ENCODE data around the gene C1QC.

C1QC gene

DNA sequence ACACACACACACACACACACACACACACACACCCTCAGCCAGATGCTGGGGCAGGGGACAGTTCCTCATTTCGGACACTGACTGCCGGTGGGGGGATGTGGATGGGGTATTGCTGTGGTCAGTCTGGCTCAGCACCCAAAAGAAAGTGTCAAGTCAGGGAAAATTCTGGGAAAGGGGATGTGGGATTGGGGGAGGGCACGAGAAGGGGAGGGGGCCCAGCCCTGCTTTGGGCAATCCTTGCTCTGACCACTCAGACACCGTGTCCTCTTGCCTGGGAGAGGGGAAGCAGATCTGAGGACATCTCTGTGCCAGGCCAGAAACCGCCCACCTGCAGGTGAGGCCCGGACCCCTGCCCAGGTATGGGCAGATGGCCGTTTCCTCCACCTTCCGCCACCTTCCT lies at the start of gene C1QC:
C1QC (plus strand) TSS at position 253 of the 400 bp plus-strand sequence. CDS start 391 bp downstream, outside the sequence.
- peaks cover 4% of the 10 kb centered on the region; the same call in 1 of the 2 replicates for H3K4me1 ChIP-seq (ENCODE audit: insufficient read depth, low read length)
- no peaks in the 10 kb centered on the region for H3K9me3 ChIP-seq (ENCODE audit: control insufficient read depth, insufficient read depth, low read length)
- no peak within 1 kb of the TSS for H3K9ac ChIP-seq (ENCODE audit: low read depth, low read length)
- no peaks in the 10 kb centered on the region for H3K36me3 ChIP-seq (ENCODE audit: insufficient read depth, low read length)

DNA sequence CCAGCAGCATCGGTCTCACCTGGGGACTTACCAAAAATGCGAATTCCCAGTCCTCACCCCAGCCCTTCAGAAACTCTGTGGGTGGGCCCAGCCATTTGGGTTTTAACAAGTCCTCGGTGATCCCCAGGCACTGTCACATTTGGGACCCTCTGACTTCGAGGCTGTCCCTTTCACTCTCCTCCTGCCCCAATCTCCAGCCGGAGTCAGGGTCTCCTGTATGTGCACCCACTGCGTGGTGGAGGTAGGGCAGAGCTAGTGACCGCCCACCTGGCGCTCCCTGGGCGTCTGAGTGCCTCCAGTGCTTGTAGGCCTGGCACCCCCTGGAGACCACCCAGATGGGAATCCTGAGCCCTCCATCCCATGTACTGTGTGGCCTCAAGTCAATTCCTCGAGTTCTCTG lies 49.0 kb upstream of the C1QC start:
- Histone ChIP-seq H3K9ac (ENCODE audit: low read depth, low read length) (no peak overlapping the region), H3K36me3 (ENCODE audit: insufficient read depth, low read length) (no peaks in the 10 kb centered on the region)

DNA sequence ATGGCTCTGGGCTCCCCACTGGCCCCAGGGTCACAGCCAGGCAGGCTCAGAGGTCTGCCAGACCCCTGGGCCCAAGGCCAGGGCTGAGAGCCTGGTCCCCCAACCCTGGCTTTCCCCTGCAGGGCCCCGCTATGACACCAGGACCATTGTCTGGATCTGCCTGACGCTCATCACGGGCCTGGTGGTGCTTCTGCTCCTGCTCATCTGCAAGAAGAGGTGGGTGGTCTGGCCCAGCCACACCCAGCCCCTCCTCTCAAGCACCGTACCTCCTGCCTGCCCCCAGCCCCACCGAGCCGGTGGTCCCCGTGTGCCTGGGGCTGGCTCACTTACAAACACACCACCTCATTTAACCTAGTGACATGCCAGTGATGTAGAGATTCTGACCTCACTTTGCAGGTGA lies 48.3 kb upstream of the C1QC start:
- 0 out of 2 replicates have a peak, but pooled peaks cover 5% of the 10 kb centered on the region for H3K4me1 ChIP-seq (ENCODE audit: insufficient read depth, low read length)
- H3K9ac ChIP-seq (ENCODE audit: low read depth, low read length) = no peak overlapping the region
- no peaks in the 10 kb centered on the region for H3K36me3 ChIP-seq (ENCODE audit: insufficient read depth, low read length)
- no peaks in the 10 kb centered on the region for H3K9me3 ChIP-seq (ENCODE audit: control insufficient read depth, insufficient read depth, low read length)

More for the DNA sequence above, 49.0 kb upstream of the C1QC start:
- Histone ChIP-seq H3K9me3 (ENCODE audit: control insufficient read depth, insufficient read depth, low read length) (no peaks in the 10 kb centered on the region), H3K4me1 (ENCODE audit: insufficient read depth, low read length) (0 out of 2 replicates have a peak, but pooled peaks cover 5% of the 10 kb centered on the region)

DNA sequence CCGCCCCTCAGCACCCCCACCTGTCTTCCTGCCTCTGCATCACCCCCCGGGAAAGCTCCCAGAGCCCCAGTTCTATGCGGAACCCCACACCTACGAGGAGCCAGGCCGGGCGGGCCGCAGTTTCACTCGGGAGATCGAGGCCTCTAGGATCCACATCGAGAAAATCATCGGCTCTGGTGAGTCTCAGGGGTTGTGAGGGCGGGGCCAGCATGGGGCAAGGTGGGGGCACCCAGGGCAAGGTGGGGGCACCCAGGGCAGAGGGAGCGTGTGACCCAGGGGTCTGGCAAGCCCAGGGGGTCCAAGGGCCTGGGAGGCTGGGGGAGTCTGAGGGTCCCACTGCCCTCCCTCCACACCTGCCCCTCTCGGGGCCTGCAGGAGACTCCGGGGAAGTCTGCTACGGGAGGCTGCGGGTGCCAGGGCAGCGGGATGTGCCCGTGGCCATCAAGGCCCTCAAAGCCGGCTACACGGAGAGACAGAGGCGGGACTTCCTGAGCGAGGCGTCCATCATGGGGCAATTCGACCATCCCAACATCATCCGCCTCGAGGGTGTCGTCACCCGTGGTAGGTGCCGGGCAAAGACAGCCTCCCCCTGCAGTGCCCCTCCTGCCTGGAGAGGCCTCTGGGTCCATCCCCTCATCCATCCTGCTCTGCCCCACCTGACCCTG lies 46.0 kb upstream of the C1QC start:
- Histone ChIP-seq H3K9ac (ENCODE audit: low read depth, low read length) (no peak overlapping the region), H3K9me3 (ENCODE audit: control insufficient read depth, insufficient read depth, low read length) (no peaks in the 10 kb centered on the region), H3K4me1 (ENCODE audit: insufficient read depth, low read length) (no peaks in the 10 kb centered on the region), H3K36me3 (ENCODE audit: insufficient read depth, low read length) (no peaks in the 10 kb centered on the region)

DNA sequence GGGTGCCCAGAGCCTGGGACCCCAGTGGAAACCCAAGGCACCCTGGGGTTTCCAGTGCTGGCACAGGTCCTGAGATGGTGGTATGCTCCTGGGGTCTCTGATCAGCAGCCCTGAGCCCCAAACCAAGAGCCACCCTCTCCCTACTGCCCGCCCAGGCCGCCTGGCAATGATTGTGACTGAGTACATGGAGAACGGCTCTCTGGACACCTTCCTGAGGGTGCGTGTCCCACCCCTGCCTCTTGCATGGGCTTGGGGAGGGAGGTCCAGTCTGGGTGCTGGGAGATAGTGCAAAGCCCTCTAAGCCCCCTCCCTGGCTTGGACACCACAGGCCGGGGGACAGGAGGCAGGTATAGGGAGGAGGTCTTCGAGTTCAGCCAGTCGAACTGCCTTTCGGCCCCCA lies 45.4 kb upstream of the C1QC start:
- Histone ChIP-seq H3K36me3 (ENCODE audit: insufficient read depth, low read length) (no peaks in the 10 kb centered on the region), H3K9me3 (ENCODE audit: control insufficient read depth, insufficient read depth, low read length) (no peaks in the 10 kb centered on the region), H3K9ac (ENCODE audit: low read depth, low read length) (no peak overlapping the region), H3K4me1 (ENCODE audit: insufficient read depth, low read length) (no peaks in the 10 kb centered on the region)

DNA sequence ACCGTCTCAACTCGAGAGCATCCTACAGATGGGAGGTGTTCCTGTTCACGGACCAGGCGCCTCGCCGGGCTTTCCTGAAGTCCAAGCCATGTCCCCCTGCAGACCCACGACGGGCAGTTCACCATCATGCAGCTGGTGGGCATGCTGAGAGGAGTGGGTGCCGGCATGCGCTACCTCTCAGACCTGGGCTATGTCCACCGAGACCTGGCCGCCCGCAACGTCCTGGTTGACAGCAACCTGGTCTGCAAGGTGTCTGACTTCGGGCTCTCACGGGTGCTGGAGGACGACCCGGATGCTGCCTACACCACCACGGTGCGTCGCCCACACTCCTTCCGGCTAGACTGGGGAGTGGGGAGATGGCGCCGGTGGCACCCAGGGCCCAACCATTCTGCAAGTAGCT lies 44.7 kb upstream of the C1QC start:
- Histone ChIP-seq H3K36me3 (ENCODE audit: insufficient read depth, low read length) (no peaks in the 10 kb centered on the region), H3K9ac (ENCODE audit: low read depth, low read length) (no peak overlapping the region), H3K9me3 (ENCODE audit: control insufficient read depth, insufficient read depth, low read length) (no peaks in the 10 kb centered on the region), H3K4me1 (ENCODE audit: insufficient read depth, low read length) (no peaks in the 10 kb centered on the region)

DNA sequence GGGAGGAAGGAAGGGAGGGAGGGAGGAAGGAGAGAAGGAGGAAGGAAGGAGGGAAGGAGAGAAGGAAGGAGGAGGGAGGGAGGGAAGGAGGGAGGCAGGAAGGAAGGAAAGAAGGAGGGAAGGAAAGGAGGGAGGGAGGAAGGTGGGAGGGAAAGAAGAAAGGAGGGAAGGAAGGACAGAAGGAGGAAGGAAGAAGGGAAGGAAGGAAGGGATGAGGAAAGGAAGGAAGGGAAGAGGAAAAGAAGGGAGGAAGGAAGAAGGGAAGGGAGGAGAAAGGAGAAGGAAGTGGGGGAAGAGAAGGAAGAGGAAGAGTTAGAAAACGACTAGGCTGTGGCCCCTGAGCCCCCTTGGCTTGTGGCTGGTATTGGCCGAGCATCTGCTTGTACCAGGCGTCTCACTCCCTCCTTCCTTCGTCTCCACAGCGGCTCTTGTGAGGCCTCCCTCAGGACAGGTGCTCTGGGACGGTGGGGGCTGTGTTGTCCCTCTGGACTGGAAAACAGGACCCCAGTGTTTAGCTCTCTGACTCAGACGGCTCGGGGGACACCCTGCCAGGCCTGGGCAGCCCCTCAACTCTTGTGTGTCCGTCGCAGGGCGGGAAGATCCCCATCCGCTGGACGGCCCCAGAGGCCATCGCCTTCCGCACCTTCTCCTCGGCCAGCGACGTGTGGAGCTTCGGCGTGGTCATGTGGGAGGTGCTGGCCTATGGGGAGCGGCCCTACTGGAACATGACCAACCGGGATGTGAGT lies 43.2 kb upstream of the C1QC start:
- Histone ChIP-seq H3K9ac (ENCODE audit: low read depth, low read length) (no peak overlapping the region), H3K9me3 (ENCODE audit: control insufficient read depth, insufficient read depth, low read length) (no peaks in the 10 kb centered on the region)

DNA sequence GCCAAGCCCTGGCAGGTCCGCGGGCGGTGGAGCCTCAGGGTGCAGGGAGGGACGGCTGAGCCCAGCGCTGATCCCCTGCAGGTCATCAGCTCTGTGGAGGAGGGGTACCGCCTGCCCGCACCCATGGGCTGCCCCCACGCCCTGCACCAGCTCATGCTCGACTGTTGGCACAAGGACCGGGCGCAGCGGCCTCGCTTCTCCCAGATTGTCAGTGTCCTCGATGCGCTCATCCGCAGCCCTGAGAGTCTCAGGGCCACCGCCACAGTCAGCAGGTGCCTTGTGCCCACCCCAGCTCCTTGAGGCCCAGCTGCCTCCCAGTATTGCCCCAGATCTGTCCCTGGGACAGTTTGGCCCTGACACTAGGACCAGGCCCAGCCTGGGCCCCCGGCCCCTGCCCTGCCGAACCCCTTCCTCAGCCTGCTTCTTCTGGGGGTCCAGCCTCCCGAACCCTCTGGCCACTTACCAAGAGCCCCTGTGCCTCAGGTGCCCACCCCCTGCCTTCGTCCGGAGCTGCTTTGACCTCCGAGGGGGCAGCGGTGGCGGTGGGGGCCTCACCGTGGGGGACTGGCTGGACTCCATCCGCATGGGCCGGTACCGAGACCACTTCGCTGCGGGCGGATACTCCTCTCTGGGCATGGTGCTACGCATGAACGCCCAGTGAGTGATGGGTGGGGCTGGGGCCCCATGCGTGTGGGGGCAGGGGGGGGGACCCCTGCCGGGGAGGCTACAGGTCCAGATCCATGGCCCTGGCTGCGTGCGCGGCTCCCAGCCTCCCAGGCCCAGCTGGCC lies 42.4 kb upstream of the C1QC start:
- Histone ChIP-seq H3K9me3 (ENCODE audit: control insufficient read depth, insufficient read depth, low read length) (no peaks in the 10 kb centered on the region), H3K36me3 (ENCODE audit: insufficient read depth, low read length) (no peaks in the 10 kb centered on the region), H3K4me1 (ENCODE audit: insufficient read depth, low read length) (no peaks in the 10 kb centered on the region), H3K9ac (ENCODE audit: low read depth, low read length) (no peak overlapping the region)

More for the DNA sequence above, 43.2 kb upstream of the C1QC start:
- no peaks in the 10 kb centered on the region for H3K4me1 ChIP-seq (ENCODE audit: insufficient read depth, low read length)
- no peaks in the 10 kb centered on the region for H3K36me3 ChIP-seq (ENCODE audit: insufficient read depth, low read length)

DNA sequence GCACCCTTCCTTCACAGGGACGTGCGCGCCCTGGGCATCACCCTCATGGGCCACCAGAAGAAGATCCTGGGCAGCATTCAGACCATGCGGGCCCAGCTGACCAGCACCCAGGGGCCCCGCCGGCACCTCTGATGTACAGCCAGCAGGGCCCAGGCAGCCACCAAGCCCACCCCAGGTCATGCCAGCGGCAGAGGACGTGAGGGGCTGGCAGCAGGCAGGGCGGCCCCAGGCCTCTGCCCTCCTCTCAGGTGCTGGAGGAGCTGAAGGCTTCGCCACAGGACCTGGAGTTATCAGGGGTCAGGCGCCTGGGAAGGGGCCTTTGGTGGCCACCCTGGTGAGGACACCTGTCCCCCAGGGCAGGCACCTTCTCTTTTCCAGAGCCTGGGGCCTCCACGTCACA lies 41.8 kb upstream of the C1QC start:
- Histone ChIP-seq H3K9me3 (ENCODE audit: control insufficient read depth, insufficient read depth, low read length) (no peaks in the 10 kb centered on the region), H3K9ac (ENCODE audit: low read depth, low read length) (no peak overlapping the region), H3K4me1 (ENCODE audit: insufficient read depth, low read length) (no peaks in the 10 kb centered on the region), H3K36me3 (ENCODE audit: insufficient read depth, low read length) (no peaks in the 10 kb centered on the region)

DNA sequence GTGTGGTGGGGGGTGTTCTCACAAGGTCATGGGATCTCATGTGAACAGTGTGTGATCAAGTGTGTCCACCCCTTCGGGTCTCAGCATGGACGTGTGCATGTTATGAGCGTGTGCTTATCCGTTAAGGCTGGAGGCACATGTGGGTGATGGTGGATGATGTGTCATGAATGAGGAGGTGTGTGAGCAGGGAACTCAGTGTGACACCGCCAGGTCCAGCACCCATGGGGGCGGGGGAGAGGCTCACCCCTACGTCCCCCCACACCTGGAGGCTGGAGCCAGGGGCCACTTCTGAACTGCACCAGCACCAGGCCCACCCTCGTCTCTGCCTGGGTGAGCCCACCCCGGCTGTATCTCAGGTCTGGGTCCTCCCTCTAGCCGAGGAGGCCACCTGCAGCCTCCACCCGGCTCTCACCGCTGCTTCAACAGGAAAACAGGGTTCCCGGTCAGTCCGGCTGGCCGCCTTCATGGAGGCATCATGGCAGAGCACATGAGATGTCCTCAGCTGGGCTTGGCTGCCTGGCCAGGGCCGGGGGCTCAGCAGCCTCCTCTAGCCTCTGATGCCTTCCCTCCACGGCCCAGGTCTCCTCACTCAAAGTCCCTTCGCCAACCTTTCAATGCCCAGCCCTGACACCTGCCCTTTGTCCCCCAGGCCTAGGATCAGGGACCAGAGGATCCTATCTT lies 41.2 kb upstream of the C1QC start:
- Histone ChIP-seq H3K4me1 (ENCODE audit: insufficient read depth, low read length) (no peaks in the 10 kb centered on the region), H3K9ac (ENCODE audit: low read depth, low read length) (no peak overlapping the region), H3K9me3 (ENCODE audit: control insufficient read depth, insufficient read depth, low read length) (no peaks in the 10 kb centered on the region), H3K36me3 (ENCODE audit: insufficient read depth, low read length) (no peaks in the 10 kb centered on the region)

DNA sequence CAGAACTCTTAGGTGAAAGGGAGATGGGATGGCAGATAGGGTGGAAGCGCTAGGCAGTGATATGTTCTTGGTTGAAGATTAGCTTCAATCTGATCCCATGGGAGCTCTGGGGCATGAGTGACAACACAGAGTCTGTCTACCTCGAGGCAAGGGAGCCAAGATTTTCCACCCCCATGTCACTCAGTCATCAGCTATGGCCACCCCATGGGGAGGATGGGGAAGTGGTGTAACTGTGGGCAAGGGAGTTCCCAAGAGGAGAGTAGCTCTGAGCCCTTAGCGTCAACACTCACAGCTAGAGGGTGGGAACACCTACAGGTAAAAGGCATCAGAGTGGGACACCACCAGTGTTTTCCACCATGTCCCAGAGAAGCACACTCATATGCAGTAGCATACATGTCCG lies 37.3 kb upstream of the C1QC start:
- Histone ChIP-seq H3K4me1 (ENCODE audit: insufficient read depth, low read length) (no peaks in the 10 kb centered on the region), H3K36me3 (ENCODE audit: insufficient read depth, low read length) (no peaks in the 10 kb centered on the region), H3K9me3 (ENCODE audit: control insufficient read depth, insufficient read depth, low read length) (no peaks in the 10 kb centered on the region), H3K9ac (ENCODE audit: low read depth, low read length) (no peak overlapping the region)

DNA sequence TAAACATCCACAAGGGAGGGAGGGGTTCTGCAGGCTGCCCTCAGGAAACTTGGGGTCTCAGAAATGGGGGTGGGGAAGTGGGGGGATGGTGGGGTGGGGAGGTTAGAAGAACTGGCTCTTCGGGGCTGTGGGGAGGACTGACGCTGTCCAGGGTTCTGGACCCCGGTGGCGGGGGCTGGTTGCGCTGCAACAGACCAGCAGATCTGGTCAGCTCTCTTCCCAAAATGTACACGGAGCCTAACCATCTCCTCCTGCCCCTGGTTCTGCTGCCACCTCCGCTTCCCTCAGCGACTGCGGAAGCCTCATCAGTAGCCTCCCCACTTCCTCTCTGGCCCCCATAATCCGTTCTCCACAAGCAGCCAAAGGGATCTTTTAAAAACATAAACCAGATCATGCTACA lies 36.3 kb upstream of the C1QC start:
- H3K9ac ChIP-seq (ENCODE audit: low read depth, low read length) = no peak overlapping the region
- no peaks in the 10 kb centered on the region for H3K4me1 ChIP-seq (ENCODE audit: insufficient read depth, low read length)
- no peaks in the 10 kb centered on the region for H3K36me3 ChIP-seq (ENCODE audit: insufficient read depth, low read length)
- H3K9me3 ChIP-seq (ENCODE audit: control insufficient read depth, insufficient read depth, low read length) = no peaks in the 10 kb centered on the region

DNA sequence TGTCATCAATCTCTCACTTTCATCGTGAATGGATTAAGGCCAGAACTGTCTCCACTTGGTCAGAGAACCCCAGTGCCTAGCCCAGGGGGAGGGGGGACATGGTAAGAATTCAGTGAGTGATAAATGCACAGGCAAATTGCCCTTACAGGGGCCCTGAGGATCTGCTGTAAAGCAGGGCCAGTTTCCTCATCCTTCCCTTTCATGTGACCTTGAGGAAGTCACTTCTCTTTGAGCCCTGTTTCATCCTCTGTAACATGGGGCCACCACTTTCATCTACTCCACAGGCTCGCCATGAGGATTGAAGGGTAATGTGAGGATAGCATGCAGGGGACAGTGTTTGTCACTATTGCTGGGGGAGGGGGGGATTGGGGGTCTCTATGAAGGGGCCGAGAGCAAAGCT lies 35.1 kb upstream of the C1QC start:
- H3K4me1 ChIP-seq (ENCODE audit: insufficient read depth, low read length) = 0 out of 2 replicates have a peak, but pooled peaks cover 3% of the 10 kb centered on the region
- H3K9me3 ChIP-seq (ENCODE audit: control insufficient read depth, insufficient read depth, low read length) = no peaks in the 10 kb centered on the region
- H3K36me3 ChIP-seq (ENCODE audit: insufficient read depth, low read length) = no peaks in the 10 kb centered on the region
- H3K9ac ChIP-seq (ENCODE audit: low read depth, low read length) = no peak overlapping the region

DNA sequence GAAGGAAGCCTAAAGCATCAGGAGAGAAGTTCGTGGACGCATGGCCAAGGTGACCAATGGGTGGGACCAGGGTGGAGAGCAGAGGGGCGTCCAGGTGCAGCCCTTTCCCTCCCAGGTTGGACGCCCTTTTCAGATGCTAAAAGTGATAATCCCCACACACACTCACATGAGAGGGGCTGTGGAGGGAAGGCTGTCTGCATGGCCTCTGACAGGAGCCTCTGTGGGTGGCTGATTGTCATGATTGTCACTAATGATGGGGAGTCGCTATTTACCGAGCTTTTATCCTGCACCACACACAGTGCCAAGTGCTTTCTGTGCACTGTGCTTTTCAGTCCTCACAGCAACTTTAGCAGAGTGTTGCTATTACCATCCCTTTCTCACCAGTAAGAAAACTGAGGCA lies 34.1 kb upstream of the C1QC start:
- Histone ChIP-seq H3K4me1 (ENCODE audit: insufficient read depth, low read length) (0 out of 2 replicates have a peak, but pooled peaks cover 3% of the 10 kb centered on the region), H3K36me3 (ENCODE audit: insufficient read depth, low read length) (no peaks in the 10 kb centered on the region), H3K9ac (ENCODE audit: low read depth, low read length) (no peak overlapping the region), H3K9me3 (ENCODE audit: control insufficient read depth, insufficient read depth, low read length) (no peaks in the 10 kb centered on the region)

Measured in ES-I3 (cell line).